GM19240 (cell line): ENCODE results near the gene OXT.
A peak's percentile ranks its signal among the peaks of the same experiment; 100 is the strongest.
"Not testable (repeated sequence)": the region's sequence is repeated elsewhere in the genome, so short reads cannot be mapped to it uniquely, and the experiment has no call there.

Experiments used
- DNase-seq: peaks from one replicate; pipeline ENCODE4 v3.0.0; 2011; ENCODE audit warnings: low spot score; ENCODE audit not compliant: insufficient read length

The OXT gene

DNA sequence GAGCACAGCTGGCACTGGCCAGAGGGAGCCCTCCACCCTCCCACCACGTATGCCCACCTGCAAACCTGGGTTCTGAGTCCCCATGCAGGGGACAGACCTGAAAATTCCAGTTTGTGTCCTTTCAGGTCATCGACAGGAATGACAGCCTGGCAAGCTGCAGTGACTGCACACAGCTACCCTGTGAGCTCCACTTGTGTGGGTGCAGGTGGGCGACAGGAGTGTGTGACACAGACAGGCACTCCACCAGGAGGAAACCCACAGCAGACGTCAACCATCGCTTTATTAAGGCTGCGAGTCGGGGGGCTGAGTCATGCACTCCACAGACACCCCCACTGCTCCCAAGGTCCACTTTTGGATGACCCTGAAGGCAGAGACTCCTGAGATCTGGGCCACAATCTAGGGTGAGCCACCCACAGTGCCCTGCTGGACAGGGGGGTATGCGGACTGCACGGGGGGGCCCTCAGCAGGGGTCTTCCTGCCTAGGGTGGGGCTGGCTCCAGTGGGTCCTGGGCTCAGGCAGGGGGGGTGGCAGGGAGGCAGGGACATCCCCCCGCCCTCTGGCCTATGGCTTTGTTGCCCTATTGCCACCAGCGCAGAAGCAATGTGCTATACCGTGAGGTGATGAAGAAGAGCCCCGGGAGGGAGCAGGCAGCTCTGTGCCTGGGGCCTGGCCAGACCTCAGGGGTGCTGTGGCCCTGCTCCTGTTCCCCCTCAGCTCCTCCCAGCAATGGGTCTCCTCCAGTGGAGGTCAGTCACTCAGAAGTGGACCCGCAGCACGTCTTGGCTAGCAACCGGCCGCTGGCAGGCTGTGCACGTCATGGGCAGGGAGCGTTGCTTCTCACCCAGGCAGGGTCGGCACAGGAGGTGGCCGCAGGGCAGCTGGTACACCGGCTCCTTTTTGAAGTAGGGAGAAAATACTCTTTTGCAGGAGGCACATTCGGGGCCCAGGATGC is 38.2 kb downstream of the OXT start:
- no peak for DNase-seq

DNA sequence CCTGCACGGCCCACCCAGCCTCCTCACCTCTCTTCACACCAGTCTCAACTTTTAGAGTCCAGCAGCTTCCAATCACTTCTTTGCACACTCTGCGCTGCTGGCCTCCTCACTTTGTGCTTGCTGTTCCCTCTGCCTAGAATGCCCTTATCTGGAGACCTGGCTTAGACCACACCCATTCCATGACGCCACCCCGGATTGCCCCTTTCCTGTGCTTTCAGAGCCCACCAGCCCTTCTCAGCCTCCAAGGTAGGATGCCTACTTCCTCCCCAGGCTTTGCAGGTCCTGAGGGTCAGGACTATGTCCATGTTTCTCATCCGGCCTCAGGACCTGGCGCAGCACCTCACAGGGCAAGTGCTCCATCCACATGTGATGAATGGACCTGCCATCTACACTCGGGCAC is 40.1 kb downstream of the OXT start:
- DNase-seq = no peak

DNA sequence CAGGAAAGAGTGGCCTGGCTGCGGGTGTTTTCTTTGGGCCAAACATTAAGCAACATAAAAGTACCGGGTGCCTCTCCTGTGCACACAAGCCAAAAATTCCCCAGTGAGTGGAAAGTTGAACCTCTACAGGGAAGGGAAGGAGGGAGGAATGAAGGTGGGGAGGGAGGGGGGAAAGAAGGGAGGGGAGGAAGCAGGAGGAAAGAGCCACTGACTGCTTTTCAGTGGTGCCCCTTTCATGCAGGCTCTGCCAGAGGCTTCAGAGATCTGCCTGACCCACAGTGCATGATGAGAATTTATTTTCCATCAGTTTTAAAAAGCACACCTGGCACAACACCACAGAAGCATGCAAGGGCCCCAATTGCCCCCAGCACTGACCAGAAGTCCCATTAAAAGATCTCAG is 40.6 kb downstream of the OXT start:
- no peak for DNase-seq

DNA sequence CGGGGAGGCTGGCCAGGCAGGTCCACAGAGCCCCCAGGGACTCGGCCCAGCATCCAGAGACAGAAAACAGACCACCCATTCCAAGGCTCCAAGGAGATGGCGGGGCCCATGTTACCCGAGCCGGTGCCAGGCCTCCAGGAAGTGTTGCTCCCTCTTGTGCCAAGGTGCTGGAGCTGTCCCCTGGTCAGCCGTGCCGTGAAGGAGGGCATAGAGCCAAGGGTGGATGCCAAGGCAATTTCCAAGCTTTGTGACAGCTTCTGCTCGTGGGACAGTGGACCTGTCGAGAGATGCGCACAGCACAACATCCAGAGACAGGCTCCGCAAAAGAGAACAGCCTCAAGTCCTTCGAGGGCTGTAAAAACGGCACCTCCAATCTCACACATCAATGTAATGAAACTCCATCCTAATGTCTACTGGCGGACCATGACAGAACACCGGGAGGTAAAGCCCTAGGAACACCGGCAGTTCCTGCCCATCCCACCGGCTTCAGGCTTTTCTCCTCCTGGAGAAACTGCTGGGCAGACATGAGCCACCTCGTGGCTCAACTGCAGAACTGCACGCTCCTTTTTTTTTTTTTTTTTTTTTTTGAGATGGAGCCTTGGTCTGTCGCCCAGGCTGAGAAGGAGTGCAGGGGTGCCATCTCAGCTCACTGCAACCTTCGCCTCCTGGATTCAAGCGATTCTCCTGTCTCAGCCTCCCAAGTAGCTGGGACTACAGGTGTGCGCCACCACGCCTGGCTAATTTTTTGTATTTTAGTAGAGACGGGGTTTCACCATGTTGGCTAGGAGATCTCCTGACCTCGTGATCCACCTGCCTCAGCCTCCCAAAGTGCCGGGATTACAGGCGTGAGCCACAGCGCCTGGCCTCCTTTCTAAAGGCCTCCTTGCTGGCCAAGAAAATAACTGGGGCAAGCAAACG is 44.0 kb downstream of the OXT start:
- peak; percentile 77 for DNase-seq

DNA sequence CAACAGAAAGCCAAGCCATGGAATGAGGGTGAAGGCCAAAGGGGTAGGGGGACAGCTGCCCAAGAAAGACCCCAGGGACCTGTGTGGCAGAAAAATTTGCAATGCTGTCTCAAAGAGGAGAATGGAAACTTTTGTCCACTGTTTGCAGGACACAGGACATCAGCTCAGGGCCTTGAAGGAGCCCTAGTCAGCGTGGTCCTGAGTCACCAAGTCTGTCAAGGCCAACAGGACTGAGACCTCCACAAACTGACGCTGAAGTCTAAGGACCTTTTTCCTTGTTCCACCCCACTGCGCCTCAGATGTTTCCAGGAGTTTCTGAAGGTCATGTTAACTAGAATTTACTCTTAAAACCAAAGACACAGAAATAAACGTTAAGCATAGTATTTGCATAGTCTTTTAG is 44.9 kb downstream of the OXT start:
- no peak for DNase-seq

DNA sequence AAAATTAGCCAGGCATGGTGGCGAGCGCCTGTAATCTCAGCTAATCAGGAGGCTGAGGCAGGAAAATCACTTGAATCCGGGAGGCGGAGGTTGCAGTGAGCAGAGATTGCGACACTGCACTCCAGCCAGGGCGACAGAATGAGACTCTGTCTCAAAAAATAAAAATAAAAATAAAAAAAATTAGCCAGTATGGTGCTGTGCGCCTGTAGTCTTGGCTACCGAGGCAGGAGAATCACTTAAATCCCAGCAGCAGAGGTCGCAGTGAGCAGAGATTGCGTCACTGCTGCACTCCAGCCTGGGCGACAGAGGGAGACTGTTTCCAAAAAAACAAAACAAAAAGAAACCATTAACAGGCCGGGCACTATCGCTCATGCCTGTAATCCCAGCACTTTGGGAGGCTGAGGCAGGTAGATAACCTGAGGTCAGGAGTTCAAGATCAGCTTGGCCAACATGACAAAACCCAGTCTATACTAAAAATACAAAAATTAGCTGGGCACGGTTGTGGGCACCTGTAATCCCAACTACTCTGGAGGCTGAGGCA is 46.5 kb downstream of the OXT start:
- not testable (repeated sequence) for DNase-seq

DNA sequence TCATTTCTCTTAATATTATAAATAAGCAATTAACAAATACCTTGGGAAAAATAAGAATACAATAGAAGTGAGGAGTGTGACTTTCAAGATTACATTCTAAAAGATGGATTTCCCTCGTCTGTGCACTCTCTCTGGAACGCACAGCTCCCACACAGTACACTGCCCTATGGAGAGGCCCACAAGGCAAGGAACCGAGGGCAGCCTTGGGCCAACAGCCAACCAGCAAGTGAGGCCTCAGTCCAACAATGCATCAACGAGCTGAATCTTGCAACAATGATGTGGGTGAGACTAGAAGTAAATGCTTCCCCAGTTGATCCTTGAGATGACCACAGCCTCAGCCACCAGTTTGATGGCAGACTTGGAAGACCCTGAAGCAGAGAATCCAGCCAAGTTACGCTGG is 47.6 kb downstream of the OXT start:
- DNase-seq = no peak

DNA sequence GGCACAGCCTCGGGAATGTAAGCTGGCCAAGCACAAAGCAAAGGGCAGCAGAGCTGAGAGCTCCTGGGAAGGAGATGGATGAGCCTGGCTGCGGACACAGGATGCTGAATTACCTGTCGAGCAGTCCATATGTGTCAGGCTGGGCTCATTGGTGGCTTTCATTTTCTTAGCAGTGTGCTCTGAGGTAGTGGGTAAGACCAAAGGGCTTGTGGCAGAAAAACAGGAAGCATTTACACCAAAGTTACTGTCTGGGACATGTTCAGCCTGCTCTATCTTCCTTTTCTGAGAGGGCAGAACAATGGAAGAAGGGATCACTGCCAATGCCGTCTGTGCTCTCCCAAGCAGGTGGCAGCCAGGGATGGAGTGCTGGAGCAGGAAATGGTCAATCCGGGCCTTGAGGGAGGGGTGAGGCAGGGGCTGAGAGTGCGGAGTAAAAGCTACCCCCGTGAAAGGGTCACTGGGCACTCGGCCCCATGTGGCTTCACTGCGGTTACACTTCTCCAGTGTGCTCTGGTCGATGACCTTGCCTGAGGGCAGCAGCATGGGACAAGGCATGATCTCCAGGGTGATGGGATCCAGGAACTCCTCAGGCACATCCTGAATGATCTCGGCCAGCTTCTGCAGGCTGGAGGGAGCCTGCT is 50.0 kb downstream of the OXT start:
- no peak for DNase-seq
